ENCODE data around the gene DEGS1.

DEGS1 gene

DNA sequence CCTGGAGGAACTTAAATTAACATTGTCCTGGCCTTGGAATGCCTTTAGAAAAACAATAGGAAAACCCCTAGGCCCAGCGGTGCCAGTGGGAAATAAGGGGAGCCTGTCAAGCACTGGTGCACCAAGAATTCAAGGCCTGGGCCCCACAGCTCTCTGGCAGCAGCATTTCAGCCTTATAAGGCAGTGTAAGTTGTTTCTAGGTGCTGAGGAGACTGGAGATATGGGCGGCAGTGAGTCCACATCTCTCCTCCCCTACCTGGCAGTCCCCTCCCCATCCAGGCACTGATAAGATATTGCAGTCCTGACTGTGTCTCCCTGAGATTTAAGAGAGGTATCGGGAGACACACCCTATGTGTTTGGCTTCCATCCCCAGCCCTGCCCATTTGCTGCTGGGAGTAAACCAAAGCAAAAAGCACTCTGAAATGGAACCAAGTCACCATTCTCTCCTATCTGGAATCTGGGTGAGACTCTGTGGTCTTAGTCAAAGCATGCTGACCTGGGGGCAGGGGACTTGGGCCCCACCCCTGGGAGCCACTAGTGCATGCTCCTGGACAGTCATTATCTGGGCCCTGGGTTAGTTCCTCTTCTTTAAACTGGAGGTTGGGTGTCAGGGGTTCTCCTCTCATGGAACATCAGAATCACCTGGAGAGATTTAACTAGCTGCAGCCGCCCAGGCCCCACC is 30.5 kb downstream of the DEGS1 start:
- no peak for FAIRE-seq
- no peak for DNase-seq (ENCODE audit: insufficient read length, low spot score)
- no peak for TF ChIP-seq POLR2A (IDR thresholded peaks at IDR 0.05; ENCODE audit: low read depth, low read length)

DNA sequence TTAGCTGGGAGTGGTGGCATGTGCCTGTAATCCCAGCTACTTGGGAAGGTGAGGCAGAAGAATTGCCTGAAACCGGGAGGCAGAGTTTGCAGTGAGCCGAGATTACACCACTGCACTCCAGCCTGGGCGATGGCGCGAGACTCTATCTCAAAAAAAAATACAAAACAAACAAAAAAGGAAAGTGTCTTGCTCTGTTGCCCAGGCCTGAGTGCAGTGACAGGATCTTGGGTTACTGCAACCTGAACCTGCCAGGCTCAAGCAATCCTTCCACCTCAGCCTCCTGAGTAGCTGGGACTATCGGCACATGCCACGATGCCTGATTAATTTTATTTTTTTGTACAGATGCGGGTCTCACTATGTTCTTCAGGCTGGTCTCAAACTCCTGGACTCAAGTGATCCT is 33.3 kb downstream of the DEGS1 start:
- no peak for TF ChIP-seq POLR2A (IDR thresholded peaks at IDR 0.05; ENCODE audit: low read depth, low read length)
- FAIRE-seq: no peak
- DNase-seq (ENCODE audit: insufficient read length, low spot score): no peak

DNA sequence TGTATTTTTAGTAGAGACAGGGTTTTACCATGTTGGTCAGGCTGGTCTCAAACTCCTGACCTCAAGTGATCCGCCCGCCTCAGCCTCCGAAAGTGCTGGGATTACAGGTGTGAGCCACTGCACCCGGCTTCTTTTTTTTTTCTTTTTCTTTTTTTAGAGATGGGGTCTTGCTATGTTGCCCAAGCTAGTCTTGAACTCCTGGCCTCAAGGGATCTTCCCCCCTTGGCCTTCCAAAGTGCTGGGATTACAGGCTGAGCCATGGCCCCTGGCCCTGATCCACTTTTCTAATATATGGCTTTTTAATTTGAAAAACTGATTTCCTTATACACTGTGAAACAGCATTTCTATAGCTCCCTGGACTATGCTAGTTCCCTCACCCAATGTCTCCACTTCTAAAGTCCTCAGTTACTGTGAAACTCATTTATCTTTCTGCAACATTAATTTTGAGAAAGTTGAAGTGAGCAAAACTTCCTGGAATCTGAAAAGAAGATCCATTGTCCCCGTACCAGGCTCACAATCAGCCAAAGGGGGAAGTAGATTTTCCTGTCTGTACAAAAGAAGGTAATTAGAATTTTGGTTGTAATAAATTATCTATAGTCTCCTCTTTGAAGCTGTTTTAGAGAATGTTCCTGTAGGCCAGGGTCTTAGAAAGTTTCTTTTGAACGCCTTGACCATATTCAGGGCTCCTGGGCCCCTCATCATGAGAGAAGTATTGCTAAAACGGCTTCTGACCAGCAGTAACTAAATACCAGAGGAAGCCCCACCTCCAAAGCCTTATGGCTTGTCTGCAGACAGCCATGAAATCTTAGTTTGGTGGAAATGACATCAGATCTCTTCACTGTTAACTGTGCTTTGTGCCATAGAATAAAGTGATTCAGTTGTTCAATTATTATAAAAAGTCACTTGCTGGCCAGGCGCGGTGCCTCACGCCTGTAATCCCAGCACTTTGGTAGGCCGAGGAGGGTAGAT is 34.9 kb downstream of the DEGS1 start:
- TF ChIP-seq POLR2A (IDR thresholded peaks at IDR 0.05; ENCODE audit: low read depth, low read length): no peak
- FAIRE-seq: no peak
- DNase-seq (ENCODE audit: insufficient read length, low spot score): no peak

DNA sequence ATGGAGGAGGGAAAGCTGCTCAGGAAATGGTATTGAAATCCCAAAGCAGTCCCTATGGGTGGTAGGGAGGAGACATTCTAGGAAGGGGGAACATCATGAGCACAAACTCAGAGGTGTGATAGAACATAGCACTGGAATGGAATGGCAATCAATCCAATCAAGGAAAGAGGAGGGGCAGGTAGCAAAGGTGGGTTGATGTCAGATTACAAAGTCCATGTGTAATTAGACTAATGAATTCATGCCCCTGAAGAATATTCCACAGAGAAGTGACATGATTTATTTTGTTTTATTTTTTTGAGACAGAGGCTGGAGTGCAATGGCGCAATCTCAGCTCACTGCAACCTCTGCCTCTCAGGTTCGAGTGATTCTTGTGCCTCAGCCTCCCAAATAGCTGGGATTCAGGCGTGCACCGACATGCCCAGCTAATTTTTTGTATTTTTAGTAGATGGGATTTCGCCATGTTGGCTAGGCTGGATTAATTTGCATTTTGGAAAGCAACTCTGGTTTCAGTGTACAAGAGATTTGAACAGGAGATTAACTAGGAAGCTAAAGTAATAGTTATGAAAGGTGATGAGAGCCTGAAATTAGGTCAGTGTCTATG is 36.1 kb downstream of the DEGS1 start:
- DNase-seq (ENCODE audit: insufficient read length, low spot score): no peak
- no peak for TF ChIP-seq POLR2A (IDR thresholded peaks at IDR 0.05; ENCODE audit: low read depth, low read length)
- FAIRE-seq: no peak

DNA sequence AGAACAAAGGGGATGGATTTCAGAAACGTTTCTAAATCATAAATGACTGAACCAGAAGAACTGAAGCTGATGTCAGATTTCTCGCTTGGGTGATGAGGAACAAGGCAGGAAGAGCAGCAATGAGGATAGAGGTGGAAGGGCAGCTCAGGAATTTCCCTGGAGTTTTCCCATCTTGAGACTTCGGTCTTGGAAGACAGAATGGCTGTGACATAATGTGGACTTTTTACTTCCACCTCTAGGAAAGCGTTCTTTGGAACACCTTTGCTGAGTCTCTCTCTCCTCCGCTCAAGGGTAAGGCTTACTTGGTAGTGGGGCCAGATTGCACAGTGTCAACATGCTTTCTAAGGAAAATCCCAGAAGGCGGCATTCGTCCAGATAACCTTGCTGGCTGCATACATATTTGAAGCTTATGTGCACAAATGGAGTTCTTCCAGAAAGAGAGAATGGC is 36.6 kb downstream of the DEGS1 start:
- FAIRE-seq (no peak), DNase-seq (ENCODE audit: insufficient read length, low spot score) (no peak)
- TF ChIP-seq POLR2A (IDR thresholded peaks at IDR 0.05; ENCODE audit: low read depth, low read length): no peak

DNA sequence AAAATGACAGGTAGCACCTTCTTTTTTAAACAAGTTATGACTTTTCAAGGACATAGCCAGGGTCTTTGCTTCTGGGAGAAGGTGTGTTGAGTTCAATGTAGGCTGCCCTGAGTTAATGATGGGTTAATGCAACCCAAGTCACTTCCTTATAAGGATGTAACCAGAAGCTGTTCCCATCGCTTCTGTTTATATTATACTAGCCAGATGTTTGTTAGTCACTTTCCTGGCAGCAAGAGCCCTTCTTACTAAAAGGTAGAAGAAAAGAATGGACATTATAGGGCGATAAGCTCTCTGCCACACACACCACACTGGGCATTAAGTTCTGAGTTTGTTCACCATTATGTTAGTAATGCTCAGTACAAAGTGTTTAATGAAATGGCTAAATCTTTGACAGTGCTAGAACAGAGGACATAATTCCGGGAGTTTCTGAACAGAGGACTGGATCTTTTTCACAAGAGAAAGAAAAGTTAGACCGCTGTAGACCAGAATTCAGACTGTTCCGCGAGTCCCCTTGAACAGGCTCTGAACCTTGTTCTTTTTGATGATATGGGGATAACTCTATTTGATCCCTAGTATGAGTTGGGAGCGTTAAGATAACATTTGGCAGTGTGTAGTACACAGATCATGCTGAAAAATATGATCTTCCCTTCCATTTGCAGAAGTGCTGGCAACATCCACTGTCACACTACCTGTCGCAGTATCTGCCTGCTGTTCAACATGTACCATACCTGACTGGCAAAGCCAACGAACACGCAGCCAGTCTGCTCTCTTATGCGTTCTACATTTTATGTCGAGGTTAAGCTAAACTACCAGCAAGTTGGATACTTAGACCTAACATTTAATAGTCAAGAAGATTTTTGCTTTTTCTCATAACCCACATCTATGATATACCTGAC is 41.0 kb downstream of the DEGS1 start:
- DNase-seq (ENCODE audit: insufficient read length, low spot score): no peak
- no peak for TF ChIP-seq POLR2A (IDR thresholded peaks at IDR 0.05; ENCODE audit: low read depth, low read length)
- no peak for FAIRE-seq

DNA sequence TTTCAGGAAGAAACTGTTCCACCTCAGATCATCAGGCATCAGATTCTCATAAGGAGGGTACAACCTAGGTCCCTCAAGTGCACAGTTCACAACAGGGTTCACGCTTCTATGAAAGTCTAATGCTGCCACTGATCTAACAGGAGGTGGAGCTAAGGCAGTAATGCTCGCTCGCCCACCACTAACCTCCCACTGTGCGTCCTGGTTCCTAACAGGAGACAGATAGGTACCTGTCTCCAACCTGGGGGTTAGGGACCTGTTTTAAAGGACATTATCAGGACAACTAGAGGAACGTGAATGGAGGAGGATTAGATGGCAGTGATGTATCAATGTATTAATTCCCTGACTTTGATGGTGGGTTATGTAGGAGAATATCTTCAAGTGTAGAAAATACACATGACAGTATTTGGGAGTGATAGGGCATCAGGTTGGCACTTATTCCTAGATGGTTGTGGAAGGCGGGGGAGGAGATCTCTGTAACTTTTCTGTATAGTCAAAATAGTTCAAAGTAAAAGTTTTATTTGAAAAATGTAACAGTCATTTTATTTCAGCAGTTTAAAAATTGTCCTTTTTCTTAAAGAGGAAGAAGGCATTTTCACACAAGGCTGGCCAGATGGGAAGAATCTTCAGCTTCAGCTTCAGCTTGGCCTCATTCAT is 43.9 kb downstream of the DEGS1 start:
- FAIRE-seq: no peak
- DNase-seq (ENCODE audit: insufficient read length, low spot score): no peak
- no peak for TF ChIP-seq POLR2A (IDR thresholded peaks at IDR 0.05; ENCODE audit: low read depth, low read length)

DNA sequence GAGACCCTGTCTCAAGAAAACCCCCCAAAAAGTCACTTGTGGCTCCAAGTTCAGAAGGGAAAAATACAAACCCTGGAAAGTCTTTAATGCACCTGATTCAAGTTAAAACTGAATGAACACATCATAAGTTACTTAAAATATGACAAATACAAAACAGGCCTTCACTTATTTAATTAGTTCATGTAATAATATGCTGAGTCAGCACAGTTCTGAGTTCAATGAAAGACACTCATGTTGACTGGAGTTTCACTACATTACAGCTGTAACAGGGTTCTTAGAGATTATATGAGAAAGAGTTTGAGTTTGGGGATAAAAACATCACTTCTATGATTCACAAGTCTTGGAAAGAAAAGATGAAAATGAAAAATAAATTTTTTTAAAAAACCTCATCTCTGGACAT is 51.0 kb downstream of the DEGS1 start:
- no peak for TF ChIP-seq POLR2A (IDR thresholded peaks at IDR 0.05; ENCODE audit: low read depth, low read length)
- DNase-seq (ENCODE audit: insufficient read length, low spot score) (no peak), FAIRE-seq (no peak)

DNA sequence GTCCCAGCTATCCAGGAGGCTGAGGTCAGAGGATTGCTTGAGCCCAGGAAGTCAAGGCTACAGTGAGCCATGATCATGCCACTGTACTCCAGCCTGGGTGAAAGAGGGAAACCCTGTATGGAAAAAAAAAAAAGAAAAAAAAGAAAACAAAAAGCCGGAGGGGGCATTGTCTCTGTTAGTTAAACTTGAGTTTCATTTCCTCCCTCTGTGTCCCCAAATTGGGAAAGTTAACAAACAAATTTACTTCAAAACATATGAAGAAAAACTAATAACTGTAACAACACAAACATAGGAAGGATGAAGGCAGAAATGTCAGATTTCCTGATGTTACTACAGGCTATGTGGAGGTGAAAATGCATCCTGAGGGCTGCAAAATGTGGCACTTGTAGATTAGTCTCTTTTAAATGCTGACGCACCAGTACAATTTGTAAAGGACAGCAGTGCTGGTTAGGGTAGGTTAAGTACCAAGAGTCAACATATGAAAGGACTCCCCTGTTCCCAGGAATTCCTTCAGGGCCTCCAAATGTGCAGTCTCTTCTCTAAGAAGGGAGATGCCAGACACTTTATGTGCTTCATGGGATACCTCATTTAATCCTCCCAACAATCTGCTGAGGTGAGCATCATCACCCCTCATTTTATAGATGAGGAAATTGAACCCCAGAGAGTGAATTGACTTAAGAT is 52.9 kb downstream of the DEGS1 start:
- FAIRE-seq: no peak
- no peak for DNase-seq (ENCODE audit: insufficient read length, low spot score)
- TF ChIP-seq POLR2A (IDR thresholded peaks at IDR 0.05; ENCODE audit: low read depth, low read length): no peak

DNA sequence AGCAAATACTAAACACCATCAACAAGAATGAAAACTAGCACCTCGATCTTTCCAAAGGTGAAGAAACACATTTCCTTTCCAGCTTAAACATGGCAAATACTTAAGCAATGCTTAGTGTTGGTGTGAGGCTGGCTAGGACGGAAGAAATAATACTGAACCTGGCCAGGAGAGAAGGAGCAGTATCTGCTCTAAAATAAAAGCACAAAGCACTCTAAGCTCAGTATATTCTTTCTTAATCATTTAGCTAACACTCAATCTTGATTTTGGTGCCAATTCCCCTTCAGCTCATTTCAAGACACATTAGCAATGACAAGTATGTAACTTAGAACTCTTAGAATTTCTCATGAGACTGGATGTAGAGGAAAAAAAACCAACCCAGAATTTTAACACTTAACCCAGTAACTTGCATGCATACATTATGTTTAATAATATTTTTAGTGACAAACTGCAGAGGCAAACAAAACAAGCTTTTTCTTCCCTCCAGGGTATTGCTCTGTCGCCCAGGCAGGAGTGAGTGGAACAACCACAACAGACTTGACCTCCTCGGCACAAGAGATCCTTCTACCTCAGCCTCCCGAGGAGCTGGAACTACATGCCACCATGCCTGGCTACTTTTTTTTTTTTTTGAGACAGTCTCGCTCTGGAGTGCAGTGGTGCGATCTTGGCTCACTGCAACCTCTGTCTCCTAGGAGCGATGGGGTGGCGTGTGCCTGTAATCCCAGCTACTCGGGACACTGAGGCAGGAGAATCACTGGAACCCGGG is 54.3 kb downstream of the DEGS1 start:
- FAIRE-seq (no peak), DNase-seq (ENCODE audit: insufficient read length, low spot score) (no peak)
- no peak for TF ChIP-seq POLR2A (IDR thresholded peaks at IDR 0.05; ENCODE audit: low read depth, low read length)

DNA sequence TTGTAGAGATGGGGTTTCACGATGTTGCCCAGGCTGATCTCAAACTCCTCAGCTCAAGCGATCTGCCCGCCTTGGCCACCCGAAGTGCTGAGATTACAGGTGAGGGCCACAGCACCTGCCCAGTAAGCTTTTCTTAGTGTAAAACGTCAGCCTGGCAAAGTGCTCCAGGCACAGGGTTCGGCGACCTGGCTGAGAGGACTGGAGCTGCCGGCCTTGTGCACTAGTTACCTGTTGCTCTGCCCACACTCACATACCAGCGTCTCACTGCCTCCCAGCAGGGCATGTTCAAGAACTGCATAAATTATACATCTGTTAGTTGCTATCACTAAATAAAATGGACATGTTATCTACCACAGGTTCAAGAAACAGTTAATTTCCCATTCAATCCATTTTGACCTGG is 55.2 kb downstream of the DEGS1 start:
- DNase-seq (ENCODE audit: insufficient read length, low spot score): no peak
- TF ChIP-seq POLR2A (IDR thresholded peaks at IDR 0.05; ENCODE audit: low read depth, low read length): no peak
- FAIRE-seq: no peak

DNA sequence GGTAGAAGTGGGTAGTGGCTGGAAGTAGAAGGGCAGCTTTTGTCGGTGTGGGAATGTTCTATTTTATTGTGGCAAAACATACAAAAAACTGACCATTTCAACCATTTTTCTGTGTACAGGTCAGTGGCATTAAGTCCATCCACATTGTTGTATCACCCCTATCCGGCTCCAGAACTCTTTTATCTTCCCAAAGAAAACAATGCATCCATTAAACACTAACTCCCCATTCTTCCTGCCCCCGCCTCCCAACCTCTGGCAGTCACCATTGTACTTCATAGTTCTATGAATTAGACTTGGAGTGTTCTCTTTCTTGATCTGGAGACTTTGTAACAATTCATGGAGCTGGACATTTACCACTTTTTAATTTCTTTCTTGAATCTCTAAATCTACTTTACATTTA is 55.7 kb downstream of the DEGS1 start:
- FAIRE-seq (no peak), DNase-seq (ENCODE audit: insufficient read length, low spot score) (no peak)
- no peak for TF ChIP-seq POLR2A (IDR thresholded peaks at IDR 0.05; ENCODE audit: low read depth, low read length)

Data from H54 (cell line).